Stimulated activated CD8-positive, alpha-beta memory T cell treated with anti-CD3 and anti-CD28 coated beads, Interleukin-12 subunit alpha, Interleukin-12 subunit beta, amount 100 ng/mL, for 24 hours (primary cell): Measurements from ENCODE around the gene OR8G5.

ENCODE experiments used
- DNase-seq: peaks from one replicate; pipeline ENCODE4 v3.0.0-alpha.2; 2020; ENCODE audit errors: extremely low read depth

The OR8G5 gene

DNA sequence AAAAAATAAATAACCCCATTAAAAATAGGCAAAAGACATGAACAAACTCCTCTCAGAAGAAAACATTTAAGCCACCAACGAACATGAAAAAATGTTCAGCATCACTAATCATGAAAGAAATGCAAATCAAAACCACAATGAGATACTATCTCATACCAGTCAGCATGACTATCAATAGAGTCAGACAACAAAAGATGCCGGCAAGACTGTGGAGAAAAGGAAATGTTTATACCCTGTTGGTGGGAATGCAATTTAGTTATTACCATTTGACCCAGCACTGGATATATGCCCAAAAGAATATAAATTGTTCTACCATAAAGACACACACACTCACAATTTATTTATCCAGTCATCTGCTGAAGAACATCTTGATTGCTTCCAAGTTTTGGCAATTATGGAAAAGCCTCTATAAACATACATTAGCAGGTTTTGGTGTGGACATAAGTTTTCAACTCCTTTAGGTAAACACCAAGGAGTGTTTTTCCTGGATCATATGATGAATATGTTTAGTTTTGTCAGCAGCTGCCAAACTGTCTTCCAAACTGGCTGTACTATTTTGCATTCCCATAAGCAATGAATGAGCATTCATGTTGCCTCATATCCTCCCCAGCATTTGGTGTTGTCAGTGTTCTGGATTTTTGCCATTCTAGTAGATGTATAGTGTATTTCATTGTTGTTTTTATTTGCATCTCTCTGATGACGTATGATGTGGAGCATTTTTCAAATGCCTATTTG is 29.6 kb downstream of the OR8G5 start:
- no peak for DNase-seq

DNA sequence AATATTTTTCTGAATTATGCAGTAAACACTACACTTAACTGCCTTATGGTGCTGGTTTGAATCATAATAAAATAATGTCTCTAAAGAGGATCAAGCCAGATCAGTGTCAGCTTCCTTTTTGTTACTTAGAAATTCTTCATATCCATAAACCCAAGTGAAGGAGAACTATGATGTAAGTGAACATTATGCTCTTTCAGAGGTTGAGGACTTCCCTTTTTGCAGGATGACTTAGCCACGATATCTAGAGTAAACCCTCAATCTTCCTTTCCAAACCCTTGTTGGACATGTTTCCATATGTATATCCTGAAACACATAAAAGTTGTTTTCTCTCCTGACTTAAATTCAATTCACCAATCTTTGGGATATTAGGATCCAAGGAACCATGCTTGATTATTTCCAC is 38.5 kb downstream of the OR8G5 start:
- DNase-seq, result no peak

DNA sequence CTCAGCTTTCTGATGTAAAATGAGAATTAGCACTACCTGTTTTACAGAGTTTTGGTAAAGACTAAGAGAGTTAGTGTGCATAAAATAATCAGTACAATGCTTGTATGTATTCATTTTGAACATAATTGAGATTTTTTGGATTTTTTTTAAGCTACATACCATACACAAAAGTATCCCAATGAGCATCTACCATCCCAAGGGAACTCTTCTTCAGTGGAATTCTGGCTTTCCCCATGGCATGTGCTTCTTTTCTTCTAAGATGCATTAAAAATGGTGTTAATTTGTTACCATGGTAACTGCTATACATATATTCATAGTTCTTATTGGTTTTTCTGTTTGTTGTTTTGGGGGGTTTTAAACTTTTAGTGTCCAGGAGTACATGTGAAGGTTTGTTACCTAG is 39.8 kb downstream of the OR8G5 start:
- no peak for DNase-seq

DNA sequence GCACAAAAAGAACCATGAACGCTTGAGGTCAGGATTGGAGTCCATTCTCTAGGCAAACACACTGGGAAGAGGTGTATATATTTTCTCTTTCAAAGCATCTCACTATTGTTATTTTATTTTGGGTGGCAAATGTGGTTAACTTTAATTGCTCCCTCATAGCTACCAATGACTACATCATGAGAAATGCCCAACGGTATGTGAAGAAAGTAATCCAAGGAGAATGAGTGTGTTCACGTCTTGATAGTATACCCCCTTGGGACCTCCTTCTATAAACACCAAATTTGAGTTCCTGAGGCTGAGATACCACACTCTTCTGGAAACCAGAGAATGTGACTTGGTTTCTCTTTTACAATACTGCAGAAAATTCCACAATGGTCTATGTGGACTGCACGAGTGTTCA is 41.7 kb downstream of the OR8G5 start:
- no peak for DNase-seq

DNA sequence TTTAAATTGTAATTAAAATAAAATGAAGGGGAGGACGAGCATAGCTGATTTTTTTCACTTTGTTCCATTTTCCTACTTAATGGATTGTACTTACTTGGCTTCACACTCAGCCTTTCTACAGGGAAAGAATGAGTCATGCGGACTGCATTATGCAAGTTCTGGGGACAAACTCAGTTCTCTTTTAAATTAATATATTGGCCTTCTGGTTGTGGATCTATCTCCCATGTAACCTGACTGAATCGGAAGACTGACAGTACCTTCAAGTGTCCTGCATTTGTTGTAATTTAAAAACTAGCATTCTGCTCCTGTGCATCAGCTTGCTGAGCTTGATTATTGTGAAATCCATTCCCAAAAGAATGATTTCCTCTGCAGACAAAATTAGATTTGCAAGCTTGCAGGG is 45.4 kb downstream of the OR8G5 start:
- no peak for DNase-seq

DNA sequence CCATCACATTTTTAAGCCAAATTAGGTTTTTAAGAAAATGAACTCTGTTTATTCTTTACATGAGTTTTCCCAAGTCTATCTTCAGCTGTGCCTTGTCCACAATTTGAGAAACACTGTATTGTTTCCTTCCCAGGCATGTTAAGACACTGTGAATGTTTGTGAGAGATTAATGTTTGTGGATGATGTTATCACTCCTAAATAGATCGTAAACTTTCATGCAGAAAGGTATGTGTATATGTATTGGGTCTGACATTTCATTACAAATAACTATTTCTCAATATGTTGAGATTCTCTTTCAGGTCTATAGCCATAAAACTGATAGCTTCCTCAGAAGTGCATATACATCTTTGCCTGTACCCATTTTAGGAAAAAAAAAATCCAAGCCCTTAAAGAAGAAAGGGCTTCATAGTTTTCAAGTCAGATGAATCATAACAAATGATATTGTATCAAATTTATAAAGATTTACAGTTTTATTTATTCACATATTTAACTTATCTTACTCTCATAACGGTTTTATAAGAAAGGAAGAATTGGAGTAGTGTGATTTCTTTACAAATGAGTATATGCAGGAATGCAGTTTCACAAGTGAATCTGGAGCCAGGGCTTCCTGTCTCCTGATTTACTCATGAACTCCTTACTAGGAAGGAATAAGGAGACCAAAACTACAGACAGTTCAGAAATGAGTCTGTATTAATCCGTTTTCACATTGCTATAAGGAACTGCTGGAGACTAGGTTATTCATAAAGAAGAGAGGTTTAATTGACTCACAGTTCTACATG is 46.4 kb downstream of the OR8G5 start:
- DNase-seq, result no peak

DNA sequence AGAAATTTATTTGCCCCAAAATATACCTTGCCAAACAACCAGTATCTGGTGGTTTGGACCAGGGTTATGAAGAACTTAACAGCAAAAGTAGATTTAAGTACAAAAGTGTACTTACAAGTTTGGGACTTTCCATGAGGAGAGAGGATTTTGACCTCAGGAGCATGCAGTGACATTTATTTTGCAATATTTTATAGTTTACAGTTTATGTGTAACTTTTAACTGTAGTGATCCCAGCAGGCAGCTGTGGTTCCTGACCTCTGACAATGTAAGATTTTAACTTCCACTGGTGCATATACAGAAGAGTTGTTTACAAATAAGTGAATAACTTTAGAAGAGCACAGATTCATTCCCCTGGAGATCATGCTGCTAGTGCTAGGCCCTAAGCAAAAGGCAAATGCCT is 50.9 kb downstream of the OR8G5 start:
- no peak for DNase-seq

DNA sequence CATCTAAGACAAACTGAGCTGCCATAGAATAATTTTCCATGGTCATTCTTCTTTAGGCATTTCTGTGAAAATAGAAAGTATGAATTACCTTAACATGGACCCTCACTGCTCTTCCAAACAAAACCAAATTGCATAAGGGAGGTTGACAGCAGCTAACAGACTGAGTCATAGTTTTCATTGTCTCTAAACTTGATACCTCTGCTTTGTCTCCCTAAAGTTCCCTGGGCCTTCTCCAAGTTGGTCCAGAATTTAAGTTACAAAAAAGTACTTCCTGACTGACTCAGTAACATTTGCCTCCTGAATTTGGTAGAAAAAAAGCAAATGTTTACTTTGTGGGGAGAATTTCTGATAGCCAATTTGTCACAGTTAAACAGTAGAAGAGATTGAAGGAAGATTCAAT is 54.5 kb downstream of the OR8G5 start:
- DNase-seq, result no peak

DNA sequence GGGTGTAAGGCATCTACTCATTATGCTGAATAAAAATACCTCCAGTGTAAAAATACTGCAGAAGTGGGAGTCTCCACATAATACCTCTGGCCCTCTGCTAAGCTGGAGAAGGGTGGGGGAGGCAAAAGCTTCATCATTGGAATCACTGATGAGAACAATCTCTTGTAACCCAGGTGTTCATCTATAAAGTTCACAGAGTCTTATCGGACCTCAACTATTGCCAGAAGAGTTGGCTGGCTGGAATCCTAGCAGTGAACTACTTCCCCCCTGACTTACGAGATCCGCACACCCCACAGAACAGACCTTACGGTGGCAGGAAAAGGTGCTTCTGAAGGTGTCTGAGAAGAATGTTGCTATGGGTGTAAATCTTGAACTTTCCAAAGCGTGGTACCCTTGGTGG is 55.1 kb downstream of the OR8G5 start:
- no peak for DNase-seq

DNA sequence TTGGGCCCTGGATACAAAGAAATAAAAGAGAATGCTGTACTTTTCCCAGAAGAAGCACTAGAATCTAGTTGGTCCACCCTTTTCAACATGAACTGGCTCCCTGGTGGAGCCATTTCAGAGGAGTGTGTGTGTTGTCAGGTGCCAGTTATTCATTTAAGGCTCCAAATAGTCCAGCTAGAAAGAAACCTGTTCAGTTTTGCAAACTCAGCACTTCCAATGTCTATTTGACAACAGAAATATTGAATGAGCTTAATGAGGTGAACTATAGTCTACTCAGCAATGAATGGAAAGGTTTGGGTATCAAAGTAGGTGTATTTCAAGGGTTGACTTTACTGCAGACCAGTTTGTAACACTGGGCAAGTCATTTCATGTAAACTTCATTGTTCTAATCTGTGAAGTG is 55.5 kb downstream of the OR8G5 start:
- DNase-seq, result no peak

DNA sequence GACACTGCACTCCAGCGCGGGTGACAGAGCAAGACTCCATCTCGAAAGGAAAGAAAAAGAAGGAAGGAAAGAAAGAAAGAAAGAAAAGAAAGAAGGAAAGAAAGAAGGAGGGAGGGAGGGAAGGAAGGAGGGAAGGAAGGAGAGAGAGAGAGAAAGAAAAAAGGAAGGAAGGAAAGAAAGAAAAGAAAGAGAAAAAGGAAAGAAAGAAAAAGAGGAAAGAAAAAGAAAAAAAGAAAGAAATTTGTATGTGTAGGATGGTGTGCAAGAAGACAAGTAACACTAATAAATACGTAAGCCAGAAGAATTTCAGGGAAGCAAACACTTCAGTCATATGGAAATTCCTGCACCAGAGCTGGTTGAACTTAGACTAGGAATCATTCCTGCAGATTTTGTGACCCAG is 57.0 kb downstream of the OR8G5 start:
- DNase-seq, result no peak

DNA sequence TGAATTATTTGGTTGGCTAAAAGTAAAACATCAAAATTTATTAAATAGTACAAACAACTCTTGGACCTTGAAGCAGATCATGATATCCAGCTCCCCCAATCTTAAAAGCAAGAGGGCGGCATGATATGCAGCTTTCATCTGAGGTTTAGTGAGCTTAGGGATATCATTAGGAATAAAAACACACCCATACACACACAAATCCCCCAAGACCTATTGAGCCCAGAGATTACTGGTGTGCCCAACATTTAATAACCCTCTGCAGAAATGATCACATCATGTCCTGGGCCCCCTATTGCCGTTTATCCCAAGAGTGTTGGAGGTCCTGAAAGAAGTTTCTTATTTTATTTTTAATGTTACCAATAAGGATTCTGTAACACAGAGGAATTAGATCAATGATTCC is 57.7 kb downstream of the OR8G5 start, which contains the start of gene OR8D1:
Gene OR8D1 (minus strand): TSS at position 101 of the 400 bp plus-strand sequence. CDS start 3,183 bp downstream, outside the sequence.
- DNase-seq, result no peak

DNA sequence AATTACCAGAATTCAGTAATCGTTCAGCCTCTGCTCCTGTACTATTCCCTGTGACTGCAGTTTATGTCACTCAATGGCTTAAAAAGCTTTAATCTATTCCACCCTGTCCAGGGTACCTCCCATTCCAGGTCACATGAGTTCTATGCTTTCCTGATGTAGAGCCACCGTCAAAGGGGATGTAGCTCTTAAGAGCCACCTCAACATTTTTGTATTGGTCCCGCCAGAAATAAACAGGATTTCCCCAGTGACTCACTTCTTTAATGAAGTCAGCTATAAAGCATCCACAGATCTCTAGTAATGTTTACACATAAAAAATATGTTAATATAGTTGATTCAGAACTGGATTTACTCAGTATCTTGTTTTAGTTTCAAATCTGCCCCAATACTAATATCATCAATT is 58.9 kb downstream of the OR8G5 start:
- no peak for DNase-seq
